Stimulated activated CD8-positive, alpha-beta memory T cell treated with anti-CD3 and anti-CD28 coated beads, Interleukin-4, amount 100 ng/mL, for 48 hours (primary cell): ENCODE measurements around the gene TXNDC16.
"Not testable (repeated sequence)": the region's sequence is repeated elsewhere in the genome, so short reads cannot be mapped to it uniquely, and the experiment has no call there.

ENCODE experiments used
- DNase-seq: peaks from one replicate; pipeline ENCODE4 v3.0.0-alpha.2; 2020

TXNDC16 gene

GRCh38 chr14:52538623-52539022 lies 13.7 kb downstream of the TXNDC16 start:
- no peak for DNase-seq

- no peak for DNase-seq
These were observed 16.0 kb downstream of the TXNDC16 start for GRCh38 chr14:52536269-52536668.

- DNase-seq = no peak
These were observed 20.8 kb downstream of the TXNDC16 start for GRCh38 chr14:52531481-52531880.

GRCh38 chr14:52527052-52527451 lies 25.3 kb downstream of the TXNDC16 start:
- no peak for DNase-seq

- DNase-seq = no peak
These were observed 29.5 kb downstream of the TXNDC16 start for GRCh38 chr14:52522581-52523345.

- DNase-seq = no peak
These were observed 30.3 kb downstream of the TXNDC16 start for GRCh38 chr14:52522033-52522432.

GRCh38 chr14:52514046-52514811 lies 38.1 kb downstream of the TXNDC16 start:
- DNase-seq = no peak

GRCh38 chr14:52513249-52513648 lies 39.1 kb downstream of the TXNDC16 start:
- no peak for DNase-seq

- DNase-seq = no peak
These were observed 57.9 kb downstream of the TXNDC16 start for GRCh38 chr14:52494444-52494843.

GRCh38 chr14:52485350-52485960 lies 66.8 kb downstream of the TXNDC16 start:
- no peak for DNase-seq

- DNase-seq = no peak
These were observed 70.4 kb downstream of the TXNDC16 start for GRCh38 chr14:52481864-52482263.

GRCh38 chr14:52473557-52473956 lies 78.7 kb downstream of the TXNDC16 start:
- DNase-seq = no peak

- no peak for DNase-seq
These were observed 79.6 kb downstream of the TXNDC16 start for GRCh38 chr14:52472728-52473127.

- not testable (repeated sequence) for DNase-seq
These were observed 80.1 kb downstream of the TXNDC16 start for GRCh38 chr14:52472251-52472650.

- DNase-seq = no peak
These were observed 84.6 kb downstream of the TXNDC16 start for GRCh38 chr14:52467515-52468266.

GRCh38 chr14:52464175-52464574 lies 88.1 kb downstream of the TXNDC16 start:
- DNase-seq = no peak

- no peak for DNase-seq
These were observed 88.9 kb downstream of the TXNDC16 start for GRCh38 chr14:52463375-52463774.

GRCh38 chr14:52461721-52462120 lies 90.6 kb downstream of the TXNDC16 start:
- DNase-seq = no peak

GRCh38 chr14:52458721-52459085 lies 93.6 kb downstream of the TXNDC16 start:
- DNase-seq = no peak

GRCh38 chr14:52457411-52457810 lies 94.9 kb downstream of the TXNDC16 start:
- no peak for DNase-seq

GRCh38 chr14:52455291-52456088 lies 96.8 kb downstream of the TXNDC16 start:
- no peak for DNase-seq

GRCh38 chr14:52447236-52447635 lies 105.1 kb downstream of the TXNDC16 start:
- DNase-seq = no peak
